HepG2 (cell line): ENCODE results near the gene ANKEF1. TPM values are rescaled to one million over a fixed set of nuclear protein-coding genes. Genes with fewer than 3 reads are reported as not detected.

ENCODE experiments used
- ARID4A ChIP-seq: sonication (generic); formaldehyde crosslinking; IDR thresholded peaks from 2 replicates; pipeline ENCODE4 v1.5.0; 2020; ENCODE audit warnings: mild to moderate bottlenecking, missing genetic modification reagents, borderline replicate concordance
- BRD4 ChIP-seq: sonication (generic); formaldehyde crosslinking; IDR thresholded peaks from 2 replicates; pipeline ENCODE4 v1.4.0; 2020; ENCODE audit warnings: missing genetic modification reagents
- CHCHD3 ChIP-seq: sonication (generic); formaldehyde crosslinking; IDR thresholded peaks from 2 replicates; pipeline ENCODE4 v1.8.0; 2022; ENCODE audit warnings: mild to moderate bottlenecking, missing genetic modification reagents, moderate library complexity
- DR1 ChIP-seq: sonication (generic); formaldehyde crosslinking; IDR thresholded peaks from 2 replicates; pipeline ENCODE4 v1.8.0; 2021; ENCODE audit warnings: mild to moderate bottlenecking, missing genetic modification reagents, inconsistent platforms
- KLF6 ChIP-seq: IDR thresholded peaks from 2 replicates; pipeline ENCODE4 v1.8.0; 2016; ENCODE audit warnings: missing biosample characterization, missing genetic modification reagents
- PCBP2 ChIP-seq: fragments of 200-400 bp; formaldehyde crosslinking; optimal IDR thresholded peaks from 2 replicates; pipeline ENCODE3; 2018; ENCODE audit warnings: low read length, low read depth; ENCODE audit not compliant: poor library complexity, severe bottlenecking
- PHF8 ChIP-seq: sonication (generic); formaldehyde crosslinking; IDR thresholded peaks from 2 replicates; pipeline ENCODE4 v1.5.0; 2020; ENCODE audit warnings: missing genetic modification reagents
- PLRG1 ChIP-seq: fragments of 450-650 bp; conservative IDR thresholded peaks from 2 replicates; pipeline ENCODE4 v1.6.1; 2016
- SRF ChIP-seq: IDR thresholded peaks from 2 replicates; pipeline ENCODE4 v1.6.1; 2011; ENCODE audit warnings: mild to moderate bottlenecking, low read depth, low read length, moderate library complexity
- ZBTB40 ChIP-seq, 2 experiments: fragments of 450-650 bp in 1 of 2; sonication (generic) in 1 of 2; formaldehyde crosslinking in 1 of 2; IDR thresholded peaks; 2 replicates each; pipeline versions ENCODE4 v1.6.1 to v1.8.0; 2016 to 2022; ENCODE audit warnings: antibody characterized with exemption in 1 of 2, mild to moderate bottlenecking in 1 of 2, missing genetic modification reagents in 1 of 2
- ZNF136 ChIP-seq: sonication (generic); formaldehyde crosslinking; IDR thresholded peaks from 2 replicates; pipeline ENCODE4 v1.8.1; 2022; ENCODE audit warnings: low read depth, mild to moderate bottlenecking, moderate library complexity, missing genetic modification reagents
- ZNF546 ChIP-seq: sonication (generic); formaldehyde crosslinking; conservative IDR thresholded peaks from 2 replicates; pipeline ENCODE4 v1.8.1; 2023; ENCODE audit warnings: mild to moderate bottlenecking, missing genetic modification reagents
- ZNF768 ChIP-seq: sonication (generic); formaldehyde crosslinking; IDR thresholded peaks from 2 replicates; pipeline ENCODE4 v1.4.0; 2020; ENCODE audit warnings: missing genetic modification reagents
- ZNF788 ChIP-seq: sonication (generic); formaldehyde crosslinking; IDR thresholded peaks from 2 replicates; pipeline ENCODE4 v1.5.0; 2020; ENCODE audit warnings: mild to moderate bottlenecking, missing genetic modification reagents, borderline replicate concordance
- ZSCAN22 ChIP-seq: sonication (generic); formaldehyde crosslinking; IDR thresholded peaks from 2 replicates; pipeline ENCODE4 v1.4.0; 2020; ENCODE audit warnings: mild to moderate bottlenecking, missing genetic modification reagents
- polyA plus RNA-seq, 8 experiments: library from polyadenylated mRNA; depleted of rRNA in 3 of 8; stranded (reverse) in 7 of 8; unstranded in 1 of 8; fragments of >200 nt; fragmentation: Illumina TruSeq in 4 of 8; extraction: Trizol in 4 of 8; gene quantifications; 2 replicates each; pipeline versions ENCODE4 v1.2.1 to v1.2.3, GENCODE V29; 2011 to 2016; ENCODE audit warnings: low read depth in 4 of 8, missing spikeins in 1 of 8, mixed read lengths in 1 of 8; ENCODE audit not compliant: insufficient read depth in 1 of 8
- total RNA-seq, 5 experiments: library from RNA; depleted of rRNA; stranded (reverse); fragments of >200 nt; fragmentation: Illumina TruSeq; extraction: Trizol; gene quantifications; 2 replicates each; pipeline ENCODE4 v1.2.3, GENCODE V29; 2016; ENCODE audit warnings: low read depth in 1 of 5

The ANKEF1 gene
- total and polyA plus RNA-seq, 2 of the 13 experiments (the other 11 are each of a cell fraction or from before 2014, with no cell fraction given), result 3.1 to 8.6 TPM

DNA sequence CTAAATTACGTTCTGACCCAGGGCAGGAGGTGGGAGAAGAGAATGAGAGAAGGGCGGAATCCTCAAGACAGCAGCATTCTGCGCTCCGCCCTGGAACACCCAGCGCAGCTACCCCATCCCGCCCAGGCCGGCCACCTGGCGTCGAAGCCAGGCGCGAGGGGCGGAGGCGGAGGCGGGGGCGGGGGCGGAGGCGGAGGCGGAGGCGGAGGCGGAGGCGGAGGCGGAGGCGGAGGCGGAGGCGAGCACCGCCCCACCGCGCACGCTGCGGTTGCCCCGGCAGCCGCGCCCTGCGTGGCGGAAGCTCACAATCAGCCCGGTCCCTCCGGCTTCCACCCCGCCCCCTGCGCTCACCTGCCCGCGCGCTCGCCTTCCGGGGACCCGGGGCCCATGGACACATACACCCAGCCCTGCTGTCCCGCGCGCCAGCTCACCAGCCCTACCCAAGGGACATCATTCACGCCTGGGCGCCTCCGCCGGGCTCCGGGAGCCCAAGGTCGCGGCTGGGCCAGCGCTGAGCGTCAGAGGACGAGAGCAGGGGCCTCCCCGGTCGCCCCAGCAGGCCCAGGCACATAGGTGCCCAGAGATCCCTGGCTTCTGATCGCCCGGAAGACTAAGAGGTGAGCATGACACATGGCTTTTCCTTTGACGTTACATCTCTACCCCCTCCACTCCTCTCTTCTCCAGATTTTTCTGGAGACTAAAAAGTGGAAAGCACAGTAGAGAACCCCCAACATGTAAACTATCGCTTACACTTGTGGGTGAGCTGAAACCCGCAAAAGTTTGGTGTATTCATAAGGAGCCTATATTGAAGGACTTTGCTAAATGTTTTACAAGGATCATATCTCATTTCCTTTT, at the start of gene ANKEF1 (continued):
- TF ChIP-seq ZBTB40 (IDR thresholded peaks at IDR 0.05) (peak; percentile 48), ZBTB40 (CRISPR knock-in tag; IDR thresholded peaks at IDR 0.05) (peak; percentile 84), DR1 (CRISPR knock-in tag) (peak; percentile 84; the same call in 1 of the 2 replicates), ZSCAN22 (CRISPR knock-in tag) (no peak), PCBP2 (no peak), ARID4A (CRISPR knock-in tag) (peak; percentile 98), ZNF768 (CRISPR knock-in tag) (peak; percentile 91), ZNF546 (CRISPR knock-in tag) (peak; percentile 94; the same call in 1 of the 2 replicates), PLRG1 (no peak), CHCHD3 (peak; percentile 71; the same call in 1 of the 2 replicates), SRF (0 out of 2 replicates have a peak, but pooled peaks have one; percentile 12), PHF8 (CRISPR knock-in tag) (peak; percentile 99), ZNF788 (CRISPR knock-in tag) (peak; percentile 95; the same call in 1 of the 2 replicates), BRD4 (CRISPR knock-in tag) (0 out of 2 replicates have a peak, but pooled peaks have one; percentile 81), ZNF136 (no peak), KLF6 (CRISPR knock-in tag) (peak; percentile 78; the same call in 1 of the 2 replicates)
